Endothelial cell of umbilical vein (primary cell): ENCODE measurements around the gene CENPL. TPM values are rescaled to one million over a fixed set of nuclear protein-coding genes. Genes with fewer than 3 reads are reported as not detected.

Source experiments
- BruUV-seq: library from RNA; stranded (reverse); fragments of 400-500 nt; replicated peaks from 2 replicates; lab custom pipeline; 2021; lab: Mats Ljungman, UMichigan
- CTCF ChIA-PET: fragments of 300-600, 350-600 bp; sonication (Branson Sonifier 250); formaldehyde crosslinking; loops from one replicate; lab custom pipeline; 2021; ENCODE audit warnings: antibody characterized with exemption, inconsistent platforms; lab: Charles Lee
- POLR2A ChIA-PET: fragments of 300-600, 350-600 bp; sonication (Branson Sonifier 250); formaldehyde crosslinking; loops from one replicate; lab custom pipeline; 2021; ENCODE audit warnings: antibody characterized with exemption, inconsistent platforms; lab: Charles Lee
- DNase-seq: peaks from one replicate; pipeline ENCODE4 v3.0.0-alpha.2; 2011; ENCODE audit warnings: low read depth, low spot score
- FAIRE-seq: peaks from 2 replicates; lab custom pipeline; 2011; peaks lifted over from hg19 to GRCh38; lab: Jason Lieb, UNC
- H2AFZ ChIP-seq: 2 replicates; pipeline ENCODE4 v1.6.0; 2012; ENCODE audit warnings: low read depth, low read length, control low read depth, inconsistent platforms
- H3K27ac ChIP-seq: 2 replicates; pipeline ENCODE4 v1.5.1; 2011; ENCODE audit warnings: low read depth, mild to moderate bottlenecking, control low read depth, low read length, moderate library complexity; ENCODE audit not compliant: insufficient read depth
- H3K27me3 ChIP-seq, 2 experiments: 2 replicates each; pipeline versions ENCODE4 v1.6.0 to v1.6.1; 2011; ENCODE audit warnings: low read length in 2 of 2, mixed read lengths in 1 of 2; ENCODE audit not compliant: control insufficient read depth in 2 of 2, insufficient read depth in 2 of 2
- H3K36me3 ChIP-seq, 2 experiments: 2 replicates in 1 of 2; 3 replicates in 1 of 2; pipeline ENCODE4 v1.5.1; 2011; ENCODE audit warnings: low read length in 2 of 2, mild to moderate bottlenecking in 1 of 2, moderate library complexity in 1 of 2; ENCODE audit not compliant: control insufficient read depth in 2 of 2, insufficient read depth in 2 of 2; ENCODE audit errors: extremely low read depth in 1 of 2
- H3K4me1 ChIP-seq: 3 replicates; pipeline ENCODE4 v1.5.1; 2011; ENCODE audit warnings: mild to moderate bottlenecking, low read length; ENCODE audit not compliant: control insufficient read depth, insufficient read depth; ENCODE audit errors: extremely low read depth
- H3K4me2 ChIP-seq: 2 replicates; pipeline ENCODE4 v1.6.1; 2011; ENCODE audit warnings: low read length, control low read depth, mixed read lengths; ENCODE audit not compliant: insufficient read depth
- H3K4me3 ChIP-seq, 3 experiments: fragments of 200-600 bp in 1 of 3; sonication (generic), shearing (Covaris generic) in 1 of 3; replicated peaks in 1 of 3; 2 replicates each; pipeline ENCODE4 v1.5.1; 2011 to 2016; ENCODE audit warnings: control low read depth in 3 of 3, low read length in 3 of 3, mild to moderate bottlenecking in 2 of 3, inconsistent platforms in 1 of 3, low read depth in 1 of 3, moderate library complexity in 1 of 3; ENCODE audit not compliant: insufficient read depth in 1 of 3
- H3K79me2 ChIP-seq: 2 replicates; pipeline ENCODE4 v1.6.0; 2012; ENCODE audit warnings: low read length, inconsistent platforms; ENCODE audit not compliant: control insufficient read depth, insufficient read depth
- H3K9ac ChIP-seq: replicated peaks from 2 replicates; pipeline ENCODE3; 2011; ENCODE audit warnings: low read length, control low read depth; ENCODE audit not compliant: insufficient read depth; ENCODE audit errors: extremely low read depth
- H3K9me1 ChIP-seq: replicated peaks from 3 replicates; pipeline ENCODE4 v1.6.0; 2011; ENCODE audit warnings: mild to moderate bottlenecking, low read length; ENCODE audit not compliant: control insufficient read depth, insufficient read depth; ENCODE audit errors: extremely low read depth
- H3K9me3 ChIP-seq: replicated peaks from 2 replicates; pipeline ENCODE4 v1.5.1; 2012; ENCODE audit warnings: low read length, inconsistent platforms; ENCODE audit not compliant: control insufficient read depth, insufficient read depth
- H4K20me1 ChIP-seq: replicated peaks from 2 replicates; pipeline ENCODE3; 2011; ENCODE audit warnings: mild to moderate bottlenecking, low read length; ENCODE audit not compliant: control insufficient read depth, insufficient read depth; ENCODE audit errors: extremely low read depth
- CTCF ChIP-seq, 2 donors: IDR thresholded peaks; 1 replicate in 1 of 2; 2 replicates in 1 of 2; pipeline ENCODE4 v1.5.1; 2011; ENCODE audit warnings: low read length in 2 of 2, mild to moderate bottlenecking in 2 of 2, moderate library complexity in 2 of 2, control low read depth in 1 of 2, inconsistent platforms in 1 of 2, low read depth in 1 of 2; ENCODE audit not compliant: insufficient read depth in 1 of 2; ENCODE audit errors: extremely low read depth in 1 of 2
- EZH2 ChIP-seq: IDR thresholded peaks from 2 replicates; pipeline ENCODE4 v1.6.1; 2012; ENCODE audit warnings: borderline replicate concordance, low read depth, mild to moderate bottlenecking, moderate library complexity, low read length, inconsistent platforms; ENCODE audit not compliant: severe bottlenecking
- FOS ChIP-seq: IDR thresholded peaks from 2 replicates; pipeline ENCODE4 v1.6.1; 2011; ENCODE audit warnings: mild to moderate bottlenecking, low read length, moderate library complexity, borderline replicate concordance; ENCODE audit not compliant: insufficient read depth
- GATA2 ChIP-seq: IDR thresholded peaks from 2 replicates; pipeline ENCODE4 v1.7.0; 2011; ENCODE audit warnings: low read depth, mild to moderate bottlenecking, moderate library complexity, mixed read lengths, low read length; ENCODE audit not compliant: insufficient read length, insufficient read depth
- JUN ChIP-seq: IDR thresholded peaks from 2 replicates; pipeline ENCODE4 v1.6.1; 2011; ENCODE audit warnings: borderline replicate concordance, low read depth; ENCODE audit not compliant: insufficient read length, insufficient read depth
- MAX ChIP-seq: IDR thresholded peaks from 2 replicates; pipeline ENCODE4 v1.6.1; 2011; ENCODE audit not compliant: insufficient read depth, insufficient read length
- MYC ChIP-seq: IDR thresholded peaks from one replicate; pipeline ENCODE4 v1.6.1; 2011; ENCODE audit warnings: mild to moderate bottlenecking, low read depth, low read length
- POLR2A ChIP-seq: IDR thresholded peaks from 2 replicates; pipeline ENCODE4 v1.6.1; 2012; ENCODE audit warnings: low read depth, mild to moderate bottlenecking, control low read depth, low read length
- POLR2AphosphoS5 ChIP-seq: IDR thresholded peaks from 2 replicates; pipeline ENCODE4 v1.6.1; 2012; ENCODE audit warnings: low read depth, mild to moderate bottlenecking, control low read depth, low read length, moderate library complexity; ENCODE audit not compliant: insufficient read depth
- dilution Hi-C: fragments of 300-500 bp; cut with MboI; formaldehyde crosslinking; loops from one replicate; pipeline ENCODE4 v1.15.0; 2019; ENCODE audit warnings: low sequenced_read_pairs; ENCODE audit not compliant: extremely low pct_ligation_motif_present
- intact Hi-C: fragments of 100-400 bp; cut with micrococcal nuclease; formaldehyde crosslinking; loops from one replicate; pipeline ENCODE4 v1.10.0; 2022
- polyA plus RNA-seq, 4 experiments: library from polyadenylated mRNA; depleted of rRNA in 3 of 4; stranded (reverse) in 3 of 4; unstranded in 1 of 4; fragments of >200 nt; gene quantifications; 2 replicates each; pipeline versions ENCODE4 v1.2.1 to v1.2.3, GENCODE V29; 2011 to 2012; ENCODE audit warnings: missing spikeins in 1 of 4
- total RNA-seq: library from RNA; stranded (reverse); gene quantifications from 2 replicates; pipeline ENCODE4 v1.2.3, GENCODE V29; 2021

Gene CENPL
- total and polyA plus RNA-seq, 2 donors (not counting 3 experiments of a cell fraction or from before 2014, with no cell fraction given): 5.9 to 20.8 TPM

- H3K36me3 ChIP-seq: peaks cover 18 to 40% of the 10 kb centered on the region in 2 experiments
- no peaks in the 10 kb centered on the region for H3K9me3 ChIP-seq
- peak overlapping the region; percentile 95 for H3K4me2 ChIP-seq
- DNase-seq: no peak
- H3K9me1 ChIP-seq: no peaks in the 10 kb centered on the region
- BruUV-seq: no TSS peak
- CTCF ChIA-PET: interaction anchor here (1.6 to 2.2 kb wide), 2 partner anchors 40 to 435 kb away, joined by 4 to 6 read pairs; partner anchors contain the start of gene DARS2
- H3K79me2 ChIP-seq: peaks cover 37% of the 10 kb centered on the region
- no peak overlapping the region for H2AFZ ChIP-seq
- H3K4me1 ChIP-seq: peaks cover 25% of the 10 kb centered on the region
- FAIRE-seq: no peak
- peak overlapping the region; percentile 13 for H3K27ac ChIP-seq
- POLR2A ChIA-PET: interaction anchor here (1.0 to 1.6 kb wide), 3 partner anchors 10 to 158 kb away, joined by 4 read pairs; partner anchors contain the start of gene RC3H1
- intact Hi-C loops: no loop called here
- no peak overlapping the region for H3K9ac ChIP-seq
- H3K4me3 ChIP-seq: peak overlapping the region in 2 of 3 experiments; percentile 27 to 99
- TF ChIP-seq MYC (no peak), FOS (no peak), POLR2A (no peak), GATA2 (no peak), JUN (no peak), EZH2 (no peak), CTCF (IDR thresholded peaks at IDR 0.05; ENCODE audit: extremely low read depth in 1 of 2, insufficient read depth in 1 of 2, low read depth in 1 of 2, low read length in 2 of 2) (no peak), POLR2AphosphoS5 (no peak), MAX (no peak)
- no peaks in the 10 kb centered on the region for H3K27me3 ChIP-seq
- H4K20me1 ChIP-seq: peaks cover 8% of the 10 kb centered on the region
- dilution Hi-C loops: no loop called here
Measured at GRCh38 chr1:173864179-173864867, 39.6 kb upstream of the CENPL start.
